Heart left ventricle (tissue), 13 donors: ENCODE results near the gene ATXN7L3.

ENCODE experiments used
- POLR2A ChIP-seq, 2 donors: fragments of 450-650 bp; IDR thresholded peaks; one replicate each; pipeline ENCODE4 v1.6.1; 2017; ENCODE audit warnings: antibody characterized with exemption in 2 of 2, mild to moderate bottlenecking in 2 of 2, moderate library complexity in 2 of 2
- TF ChIP-seq, protein P1 (sequence below), 12 donors: fragments of 200-600 bp; sonication (generic) in 4 of 12; IDR thresholded peaks; one replicate each; pipeline versions ENCODE4 v1.5.0 to v1.8.0; 2018 to 2022; ENCODE audit warnings: antibody characterized with exemption in 12 of 12, mild to moderate bottlenecking in 5 of 12
- donor health status: ischemic (EF 13 %, LVEDD 7.1; RV severe dilation, severe dysfunction).
- donor health status: DM: no; HTN: yes; CAD: no.
- donor health status: DM: no; HTN: no; CAD: no.
- donor health status: ischemic (EF 25% LVEDD 6.9; RV normal size, moderate dysfunction).
- donor health status: ischemic (EF 25% LVEDD 5.7; RV mildly dilated, moderate dysfunction).
- donor health status: ischemic (EF 35%, LVEDD 5.7; RV mildly dilated, moderate dysfunction).
- donor health status: nonischemic (EF 11% LVEDD 7.7; RV severe dilation, severe dysfunction).
- donor health status: DM: yes; HTN: yes; CAD: no.
- donor health status: PGD.
- donor health status: ischemic (EF 29% LVEDD 5.4; RV normal size, mild dysfunction).
- donor health status: nonischemic (EF 23%, LVEDD 6.1; RV moderate dilation, normal function).

DNA sequence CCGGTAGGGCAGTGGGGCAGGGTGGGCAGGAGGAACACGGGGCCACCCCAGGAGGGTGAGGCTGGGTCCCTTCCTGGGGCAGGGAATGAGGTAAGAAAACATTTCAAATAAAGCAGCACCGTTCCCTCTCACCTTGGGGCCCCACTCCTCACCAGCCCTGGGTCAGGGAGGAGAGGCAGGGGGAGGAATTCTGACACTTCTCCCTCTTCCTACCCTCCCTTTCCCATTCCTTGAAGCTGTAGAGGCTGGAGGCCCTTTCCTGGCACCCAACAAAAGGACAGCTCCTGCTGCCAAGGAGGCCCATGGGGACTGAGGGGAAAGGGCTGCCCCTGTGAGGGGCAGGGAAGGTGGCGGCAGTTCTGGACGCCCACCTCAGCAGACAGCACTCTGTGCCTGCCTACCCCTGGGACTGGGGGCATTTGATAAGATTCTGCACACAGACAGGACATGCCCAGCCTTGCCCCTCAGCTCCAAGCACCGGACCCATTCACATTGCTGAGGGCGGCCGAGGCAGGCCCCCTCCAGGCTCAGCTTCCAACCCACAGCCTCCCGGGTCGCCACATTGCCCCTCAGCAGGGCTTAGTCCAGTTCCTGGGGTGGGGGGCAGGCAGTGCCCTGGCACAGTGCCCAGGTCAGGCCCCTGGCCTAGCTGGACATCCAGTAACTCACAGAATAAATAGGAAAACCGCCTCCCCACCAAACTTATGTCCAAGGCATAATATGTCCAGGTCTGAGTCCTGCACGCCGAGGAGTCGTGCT is 6.2 kb downstream of the ATXN7L3 start:
- no peak for TF ChIP-seq POLR2A (IDR thresholded peaks at IDR 0.05)
- TF ChIP-seq, protein P1, sequence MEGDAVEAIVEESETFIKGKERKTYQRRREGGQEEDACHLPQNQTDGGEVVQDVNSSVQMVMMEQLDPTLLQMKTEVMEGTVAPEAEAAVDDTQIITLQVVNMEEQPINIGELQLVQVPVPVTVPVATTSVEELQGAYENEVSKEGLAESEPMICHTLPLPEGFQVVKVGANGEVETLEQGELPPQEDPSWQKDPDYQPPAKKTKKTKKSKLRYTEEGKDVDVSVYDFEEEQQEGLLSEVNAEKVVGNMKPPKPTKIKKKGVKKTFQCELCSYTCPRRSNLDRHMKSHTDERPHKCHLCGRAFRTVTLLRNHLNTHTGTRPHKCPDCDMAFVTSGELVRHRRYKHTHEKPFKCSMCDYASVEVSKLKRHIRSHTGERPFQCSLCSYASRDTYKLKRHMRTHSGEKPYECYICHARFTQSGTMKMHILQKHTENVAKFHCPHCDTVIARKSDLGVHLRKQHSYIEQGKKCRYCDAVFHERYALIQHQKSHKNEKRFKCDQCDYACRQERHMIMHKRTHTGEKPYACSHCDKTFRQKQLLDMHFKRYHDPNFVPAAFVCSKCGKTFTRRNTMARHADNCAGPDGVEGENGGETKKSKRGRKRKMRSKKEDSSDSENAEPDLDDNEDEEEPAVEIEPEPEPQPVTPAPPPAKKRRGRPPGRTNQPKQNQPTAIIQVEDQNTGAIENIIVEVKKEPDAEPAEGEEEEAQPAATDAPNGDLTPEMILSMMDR (IDR thresholded peaks at IDR 0.05): no peak
